ENCODE results near the gene SLC15A4. TPM values are rescaled to one million over a fixed set of nuclear protein-coding genes. Genes with fewer than 3 reads are reported as not detected.
"Not testable (repeated sequence)": the region's sequence is repeated elsewhere in the genome, so short reads cannot be mapped to it uniquely, and the experiment has no call there.

Gene SLC15A4
- total and polyA plus RNA-seq, 2 donors (not counting 3 experiments of a cell fraction or from before 2014, with no cell fraction given), result 19.6 to 24.5 TPM

DNA sequence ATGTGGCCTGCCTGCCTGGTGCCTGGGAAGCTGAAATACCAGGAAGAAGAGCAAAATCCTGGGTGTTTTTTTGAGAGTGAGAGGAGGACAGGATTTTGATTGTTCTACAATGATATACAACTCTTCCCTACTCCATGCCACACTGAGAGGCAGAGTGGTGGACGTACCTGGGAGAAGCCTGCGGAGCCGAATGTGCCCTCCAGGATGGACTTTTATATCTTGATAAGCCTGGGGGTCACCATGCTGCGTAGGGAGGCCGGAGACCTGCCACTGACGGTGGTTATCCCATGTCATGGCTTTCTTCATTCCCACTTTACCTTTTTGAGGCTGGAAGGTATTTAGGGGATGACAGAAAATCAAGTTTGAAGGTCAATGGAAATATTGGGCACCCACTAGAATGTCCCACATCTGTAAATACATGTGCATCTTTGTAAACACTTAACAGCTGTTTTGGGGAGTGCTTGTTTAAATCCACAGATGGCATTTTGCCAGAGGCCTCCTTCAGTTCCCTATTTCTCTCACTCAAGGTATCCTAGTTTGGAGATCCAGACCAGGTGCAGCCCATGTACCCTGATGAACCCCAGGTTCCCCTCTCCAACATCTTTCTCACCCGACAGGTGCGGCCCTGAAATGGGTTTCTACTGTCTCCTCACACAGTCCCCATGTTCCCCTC is 28.4 kb upstream of the SLC15A4 start:
- dilution Hi-C loops (cut with MboI; ENCODE audit: extremely low pct_ligation_motif_present, low sequenced_read_pairs) (no loop called here), intact Hi-C loops (cut with micrococcal nuclease) (no loop called here)
- H3K9me3 ChIP-seq (replicated peaks; ENCODE audit: control insufficient read depth, insufficient read depth, low read length), result no peaks in the 10 kb centered on the region
- H3K4me3 ChIP-seq (replicated peaks in 1 of 3; ENCODE audit: insufficient read depth in 1 of 3, low read depth in 1 of 3, low read length in 3 of 3), result no peak overlapping the region
- H3K9me1 ChIP-seq (replicated peaks; ENCODE audit: control insufficient read depth, extremely low read depth, insufficient read depth, low read length), result no peaks in the 10 kb centered on the region
- DNase-seq (ENCODE audit: low read depth, low spot score) (no peak), FAIRE-seq (no peak)
- H3K27ac ChIP-seq (ENCODE audit: insufficient read depth, low read depth, low read length), result no peak overlapping the region
- H3K36me3 ChIP-seq (ENCODE audit: control insufficient read depth in 2 of 2, extremely low read depth in 1 of 2, insufficient read depth in 2 of 2, low read length in 2 of 2), result no peaks in the 10 kb centered on the region
- ChIA-PET CTCF (no interaction called here), POLR2A (no interaction called here)
- no peaks in the 10 kb centered on the region for H4K20me1 ChIP-seq (replicated peaks; ENCODE audit: control insufficient read depth, extremely low read depth, insufficient read depth, low read length)
- TF ChIP-seq, protein P1, sequence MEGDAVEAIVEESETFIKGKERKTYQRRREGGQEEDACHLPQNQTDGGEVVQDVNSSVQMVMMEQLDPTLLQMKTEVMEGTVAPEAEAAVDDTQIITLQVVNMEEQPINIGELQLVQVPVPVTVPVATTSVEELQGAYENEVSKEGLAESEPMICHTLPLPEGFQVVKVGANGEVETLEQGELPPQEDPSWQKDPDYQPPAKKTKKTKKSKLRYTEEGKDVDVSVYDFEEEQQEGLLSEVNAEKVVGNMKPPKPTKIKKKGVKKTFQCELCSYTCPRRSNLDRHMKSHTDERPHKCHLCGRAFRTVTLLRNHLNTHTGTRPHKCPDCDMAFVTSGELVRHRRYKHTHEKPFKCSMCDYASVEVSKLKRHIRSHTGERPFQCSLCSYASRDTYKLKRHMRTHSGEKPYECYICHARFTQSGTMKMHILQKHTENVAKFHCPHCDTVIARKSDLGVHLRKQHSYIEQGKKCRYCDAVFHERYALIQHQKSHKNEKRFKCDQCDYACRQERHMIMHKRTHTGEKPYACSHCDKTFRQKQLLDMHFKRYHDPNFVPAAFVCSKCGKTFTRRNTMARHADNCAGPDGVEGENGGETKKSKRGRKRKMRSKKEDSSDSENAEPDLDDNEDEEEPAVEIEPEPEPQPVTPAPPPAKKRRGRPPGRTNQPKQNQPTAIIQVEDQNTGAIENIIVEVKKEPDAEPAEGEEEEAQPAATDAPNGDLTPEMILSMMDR (IDR thresholded peaks at IDR 0.05; ENCODE audit: extremely low read depth in 1 of 2, insufficient read depth in 1 of 2, low read depth in 1 of 2, low read length in 2 of 2), result no peak
- TF ChIP-seq POLR2A (IDR thresholded peaks at IDR 0.05; ENCODE audit: low read depth, low read length), result no peak
- no peak for TF ChIP-seq EZH2 (IDR thresholded peaks at IDR 0.05; ENCODE audit: borderline replicate concordance, low read depth, low read length, severe bottlenecking)
- TF ChIP-seq MAX (IDR thresholded peaks at IDR 0.05; ENCODE audit: insufficient read depth, insufficient read length), result no peak
- TF ChIP-seq GATA2 (IDR thresholded peaks at IDR 0.05; ENCODE audit: insufficient read depth, insufficient read length, low read depth, low read length), result no peak
- no peak for TF ChIP-seq POLR2AphosphoS5 (IDR thresholded peaks at IDR 0.05; ENCODE audit: insufficient read depth, low read depth, low read length)
- TF ChIP-seq FOS (IDR thresholded peaks at IDR 0.05; ENCODE audit: borderline replicate concordance, insufficient read depth, low read length), result no peak
- TF ChIP-seq MYC (IDR thresholded peaks at IDR 0.05; ENCODE audit: low read depth, low read length), result no peak
- no peak for TF ChIP-seq JUN (IDR thresholded peaks at IDR 0.05; ENCODE audit: borderline replicate concordance, insufficient read depth, insufficient read length, low read depth)
- no peak overlapping the region for H3K4me2 ChIP-seq (ENCODE audit: insufficient read depth, low read length)
- no peak overlapping the region for H2AFZ ChIP-seq (ENCODE audit: low read depth, low read length)
- no peaks in the 10 kb centered on the region for H3K4me1 ChIP-seq (ENCODE audit: control insufficient read depth, extremely low read depth, insufficient read depth, low read length)
- H3K27me3 ChIP-seq (ENCODE audit: control insufficient read depth in 2 of 2, insufficient read depth in 2 of 2, low read length in 2 of 2), result peaks cover 0 to 2% of the 10 kb centered on the region in 2 experiments
- no peaks in the 10 kb centered on the region for H3K79me2 ChIP-seq (ENCODE audit: control insufficient read depth, insufficient read depth, low read length)
- BruUV-seq (replicated peaks), result no TSS peak
- H3K9ac ChIP-seq (replicated peaks; ENCODE audit: extremely low read depth, insufficient read depth, low read length), result no peak overlapping the region

- H3K36me3 ChIP-seq (ENCODE audit: control insufficient read depth in 2 of 2, extremely low read depth in 1 of 2, insufficient read depth in 2 of 2, low read length in 2 of 2); BruUV-seq (replicated peaks); H3K9me3 ChIP-seq (replicated peaks; ENCODE audit: control insufficient read depth, insufficient read depth, low read length); DNase-seq (ENCODE audit: low read depth, low spot score); H4K20me1 ChIP-seq (replicated peaks; ENCODE audit: control insufficient read depth, extremely low read depth, insufficient read depth, low read length); H3K9ac ChIP-seq (replicated peaks; ENCODE audit: extremely low read depth, insufficient read depth, low read length); H3K27ac ChIP-seq (ENCODE audit: insufficient read depth, low read depth, low read length); dilution Hi-C loops (cut with MboI; ENCODE audit: extremely low pct_ligation_motif_present, low sequenced_read_pairs); H3K4me3 ChIP-seq (replicated peaks in 1 of 3; ENCODE audit: insufficient read depth in 1 of 3, low read depth in 1 of 3, low read length in 3 of 3); FAIRE-seq; CTCF ChIA-PET; H3K4me1 ChIP-seq (ENCODE audit: control insufficient read depth, extremely low read depth, insufficient read depth, low read length); H3K4me2 ChIP-seq (ENCODE audit: insufficient read depth, low read length); H2AFZ ChIP-seq (ENCODE audit: low read depth, low read length); POLR2A ChIA-PET; H3K9me1 ChIP-seq (replicated peaks; ENCODE audit: control insufficient read depth, extremely low read depth, insufficient read depth, low read length); intact Hi-C loops (cut with micrococcal nuclease); H3K27me3 ChIP-seq (ENCODE audit: control insufficient read depth in 2 of 2, insufficient read depth in 2 of 2, low read length in 2 of 2); H3K79me2 ChIP-seq (ENCODE audit: control insufficient read depth, insufficient read depth, low read length): not testable (repeated sequence)
These were observed 27.7 kb upstream of the SLC15A4 start for GRCh38 chr12:128851429-128851828.

All from endothelial cell of umbilical vein (primary cell).